Psoas muscle (tissue), 8 donors: ENCODE data around the gene AANAT. TPM values are rescaled to one million over a fixed set of nuclear protein-coding genes. Genes with fewer than 3 reads are reported as not detected.
A peak's percentile ranks its signal among the peaks of the same experiment; 100 is the strongest.

Experiments
- ATAC-seq, 4 donors: fragments of 200-7000 bp; cut with Tn5 transposase; one replicate each; pipeline ENCODE4 v1.9.1; 2020; ENCODE audit warnings: moderate library complexity in 3 of 4, mild to moderate bottlenecking in 2 of 4
- DNase-seq, 2 donors: peaks; one replicate each; pipeline ENCODE4 v3.0.0-alpha.2; 2020
- H3K27ac ChIP-seq: fragments of 200-600 bp; one replicate; pipeline ENCODE4 v1.8.0; 2022
- H3K27me3 ChIP-seq, 3 donors: fragments of 200-600 bp in 1 of 3; one replicate each; pipeline versions ENCODE4 v1.6.1 to v1.8.0; 2013 to 2022; ENCODE audit warnings: low read length in 2 of 3, mild to moderate bottlenecking in 2 of 3, moderate library complexity in 1 of 3; ENCODE audit not compliant: insufficient read depth in 3 of 3
- H3K36me3 ChIP-seq, 2 donors: fragments of 200-600 bp in 1 of 2; one replicate each; pipeline versions ENCODE4 v1.6.1 to v1.8.0; 2013 to 2022; ENCODE audit warnings: low read depth in 1 of 2, mild to moderate bottlenecking in 1 of 2, moderate library complexity in 1 of 2; ENCODE audit not compliant: insufficient read depth in 1 of 2
- H3K4me1 ChIP-seq: fragments of 200-600 bp; one replicate; pipeline ENCODE4 v1.8.0; 2022
- H3K4me3 ChIP-seq: fragments of 200-600 bp; one replicate; pipeline ENCODE4 v1.8.0; 2022; ENCODE audit warnings: mild to moderate bottlenecking
- H3K9me3 ChIP-seq: fragments of 200-600 bp; one replicate; pipeline ENCODE4 v1.8.0; 2022
- WGBS, 3 donors: extraction: QIAGEN DNeasy Blood & Tissue Kit; methylation state at CpG; one replicate each; pipeline versions ENCODE4 v1.1.6 to v1.1.7; 2013; 5-methylcytosine and 5-hydroxymethylcytosine counted together
- intact Hi-C, 2 donors: fragments of 100-400 bp; cut with DNase I; formaldehyde crosslinking; loops; one replicate each; pipeline versions ENCODE4 v1.11.0 to v1.14.2; 2022
- polyA plus RNA-seq, 3 donors: library from polyadenylated mRNA; stranded (reverse); fragments of 200-250 nt; gene quantifications; one replicate each; pipeline ENCODE4 v1.2.3, GENCODE V29; 2013
- total RNA-seq, 4 donors: library from RNA; stranded (reverse); fragmentation: NEBNext Ultra II Directional in 2 of 4; extraction: Animal tissue kit (Norgen Biotek cat#: 25700) in 2 of 4; gene quantifications; one replicate each; pipeline versions ENCODE4 v1.2.1 to v1.2.4, GENCODE V29; 2021 to 2023
- TF ChIP-seq, protein P1 (sequence below): fragments of 200-600 bp; IDR thresholded peaks from one replicate; pipeline ENCODE4 v1.8.0; 2022; ENCODE audit warnings: antibody characterized with exemption
- donor health status: healthy with polysubstance abuse.
- donor health status: DM: no; HTN: no; CAD: no; lungs with moderate emphysema.
- donor health status: Bipolar disorder and iron deficiency.
- donor health status: healthy.
- donor health status: DM: yes; HTN: yes; CAD: no.
- donor health status: DM: no; HTN: no; CAD: no.
- donor health status: DM: no; HTN: no; CAD: no.
- donor health status: DM: yes; HTN: yes; CAD: no.

Gene AANAT
- total and polyA plus RNA-seq, 7 donors = 0.09 to 0.13 TPM; not detected in 5

DNA sequence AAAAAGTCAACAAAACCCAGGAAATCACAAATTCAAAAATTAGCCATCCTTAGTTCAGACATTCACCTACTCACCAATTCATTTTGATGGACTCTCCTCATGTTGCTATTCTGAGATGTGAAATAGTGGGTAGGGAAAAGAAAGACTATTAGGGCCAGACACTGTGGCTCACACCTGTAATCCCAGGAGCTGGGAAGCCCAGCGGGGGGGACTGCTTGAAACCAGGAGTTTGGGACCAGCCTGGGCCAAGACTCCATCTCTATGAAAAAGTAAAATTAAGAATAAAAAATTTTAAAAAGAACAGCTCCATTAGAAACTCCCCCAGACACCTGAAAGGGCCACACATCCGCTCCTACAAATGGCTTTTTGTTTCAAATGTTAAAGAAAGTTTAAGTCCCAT, 35.9 kb upstream of the AANAT start:
- intact Hi-C loops = no loop called here
- no peaks in the 10 kb centered on the region for H3K36me3 ChIP-seq
- H3K27me3 ChIP-seq = no peaks in the 10 kb centered on the region
- TF ChIP-seq, protein P1, sequence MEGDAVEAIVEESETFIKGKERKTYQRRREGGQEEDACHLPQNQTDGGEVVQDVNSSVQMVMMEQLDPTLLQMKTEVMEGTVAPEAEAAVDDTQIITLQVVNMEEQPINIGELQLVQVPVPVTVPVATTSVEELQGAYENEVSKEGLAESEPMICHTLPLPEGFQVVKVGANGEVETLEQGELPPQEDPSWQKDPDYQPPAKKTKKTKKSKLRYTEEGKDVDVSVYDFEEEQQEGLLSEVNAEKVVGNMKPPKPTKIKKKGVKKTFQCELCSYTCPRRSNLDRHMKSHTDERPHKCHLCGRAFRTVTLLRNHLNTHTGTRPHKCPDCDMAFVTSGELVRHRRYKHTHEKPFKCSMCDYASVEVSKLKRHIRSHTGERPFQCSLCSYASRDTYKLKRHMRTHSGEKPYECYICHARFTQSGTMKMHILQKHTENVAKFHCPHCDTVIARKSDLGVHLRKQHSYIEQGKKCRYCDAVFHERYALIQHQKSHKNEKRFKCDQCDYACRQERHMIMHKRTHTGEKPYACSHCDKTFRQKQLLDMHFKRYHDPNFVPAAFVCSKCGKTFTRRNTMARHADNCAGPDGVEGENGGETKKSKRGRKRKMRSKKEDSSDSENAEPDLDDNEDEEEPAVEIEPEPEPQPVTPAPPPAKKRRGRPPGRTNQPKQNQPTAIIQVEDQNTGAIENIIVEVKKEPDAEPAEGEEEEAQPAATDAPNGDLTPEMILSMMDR = no peak
- H3K4me1 ChIP-seq = peaks cover 60% of the 10 kb centered on the region
- H3K9me3 ChIP-seq = no peaks in the 10 kb centered on the region
- ATAC-seq (no peak), DNase-seq (no peak)
- no peak overlapping the region for H3K4me3 ChIP-seq
- WGBS, 3 donors = 74 to 80% (median 75%) methylated on average over 2 of the region's 2 CpGs
- H3K27ac ChIP-seq = peak overlapping the region; percentile 74

DNA sequence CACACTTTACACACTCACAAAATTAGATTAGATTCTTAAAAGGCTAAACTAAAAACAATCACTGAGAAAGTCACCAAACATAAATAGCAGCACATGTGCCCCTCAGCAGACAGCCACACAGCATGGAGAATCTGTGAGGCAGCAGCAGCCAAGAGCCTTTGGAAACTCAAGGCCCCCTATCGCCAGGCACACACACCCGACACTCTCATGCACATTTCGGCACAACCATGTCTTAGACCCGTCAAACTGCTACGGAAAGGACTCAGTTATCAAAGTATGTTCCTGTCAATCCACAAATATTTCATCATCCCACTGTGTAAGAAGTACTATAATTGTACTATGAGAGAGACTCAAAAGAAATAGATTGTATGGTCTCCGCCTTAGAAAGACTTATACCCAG, 35.4 kb upstream of the AANAT start:
- ATAC-seq (peak; percentile 78 to 86 (median 84)), DNase-seq (no peak)
- peak overlapping the region; percentile 74 for H3K27ac ChIP-seq
- H3K4me1 ChIP-seq = peaks cover 55% of the 10 kb centered on the region
- no peaks in the 10 kb centered on the region for H3K27me3 ChIP-seq
- no peaks in the 10 kb centered on the region for H3K9me3 ChIP-seq
- 25 to 48% (median 37%) methylated on average over 6 of the region's 6 CpGs for WGBS, 3 donors
- TF ChIP-seq, protein P1 = no peak
- H3K36me3 ChIP-seq = no peaks in the 10 kb centered on the region
- intact Hi-C loops = no loop called here
- no peak overlapping the region for H3K4me3 ChIP-seq

DNA sequence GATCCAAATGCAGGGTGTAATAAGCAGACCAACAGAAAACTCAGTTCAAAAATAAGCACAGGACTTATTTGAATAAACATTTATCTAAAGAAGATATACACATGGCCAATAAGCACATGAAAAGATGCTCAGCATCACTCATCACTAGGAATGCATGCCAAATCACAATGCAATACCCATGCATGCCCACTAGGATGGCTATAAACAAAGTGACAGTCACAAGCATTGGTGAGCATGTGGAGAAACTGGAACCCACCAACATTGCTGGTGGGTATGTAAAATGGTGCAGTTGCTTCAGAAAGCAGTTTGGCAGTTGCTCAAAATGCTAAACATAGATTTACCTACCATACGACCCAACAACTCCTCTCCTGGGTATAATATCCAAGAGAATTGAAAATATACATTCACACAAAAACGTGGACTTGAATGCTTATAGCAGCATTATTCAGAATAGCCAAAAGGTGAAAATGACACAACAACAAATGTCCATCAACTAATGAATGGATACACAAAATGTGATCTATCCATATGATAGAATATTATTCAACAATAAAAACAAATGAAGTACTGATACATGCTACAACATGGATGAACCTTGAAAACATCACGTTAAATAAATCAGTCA, 34.6 kb upstream of the AANAT start:
- peak overlapping the region; percentile 74 for H3K27ac ChIP-seq
- H3K4me1 ChIP-seq = peaks cover 54% of the 10 kb centered on the region
- H3K4me3 ChIP-seq = no peak overlapping the region
- H3K9me3 ChIP-seq = no peaks in the 10 kb centered on the region
- DNase-seq (no peak), ATAC-seq (peak in 2 of 4 donors; percentile 37 to 41)
- no peaks in the 10 kb centered on the region for H3K36me3 ChIP-seq
- TF ChIP-seq, protein P1 = peak; percentile 45
- no peaks in the 10 kb centered on the region for H3K27me3 ChIP-seq
- intact Hi-C loops = no loop called here
- WGBS, 3 donors = 59 to 81% (median 70%) methylated on average over 3 of the region's 3 CpGs

DNA sequence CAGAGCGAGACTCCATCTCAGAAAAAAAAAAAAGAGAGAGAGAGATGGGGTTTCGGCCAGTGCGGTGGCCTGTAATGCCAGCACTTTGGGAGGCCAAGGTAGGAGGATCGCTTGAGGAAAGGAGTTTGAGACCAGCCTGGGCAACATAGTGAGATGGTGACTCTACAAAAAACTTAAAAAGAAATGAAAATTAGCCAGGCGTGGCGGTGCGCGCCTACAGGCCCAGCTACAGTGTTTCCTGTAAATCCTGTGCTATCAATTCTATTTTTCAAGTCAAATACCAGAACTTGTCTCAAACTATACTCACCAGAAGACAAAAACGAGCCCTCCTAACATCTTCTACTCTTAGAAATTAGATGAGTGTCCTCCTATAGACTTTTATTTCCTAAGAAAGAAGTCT, 33.7 kb upstream of the AANAT start:
- no peak for DNase-seq
- H3K27ac ChIP-seq = peak overlapping the region; percentile 74
- TF ChIP-seq, protein P1 = no peak
- 94 to 98% (median 95%) methylated on average over 9 of the region's 9 CpGs for WGBS, 3 donors
- H3K4me1 ChIP-seq = peaks cover 52% of the 10 kb centered on the region
- H3K36me3 ChIP-seq = no peaks in the 10 kb centered on the region
- no peak overlapping the region for H3K4me3 ChIP-seq
- intact Hi-C loops = no loop called here
- no peaks in the 10 kb centered on the region for H3K9me3 ChIP-seq
- ATAC-seq = no peak
- no peaks in the 10 kb centered on the region for H3K27me3 ChIP-seq

DNA sequence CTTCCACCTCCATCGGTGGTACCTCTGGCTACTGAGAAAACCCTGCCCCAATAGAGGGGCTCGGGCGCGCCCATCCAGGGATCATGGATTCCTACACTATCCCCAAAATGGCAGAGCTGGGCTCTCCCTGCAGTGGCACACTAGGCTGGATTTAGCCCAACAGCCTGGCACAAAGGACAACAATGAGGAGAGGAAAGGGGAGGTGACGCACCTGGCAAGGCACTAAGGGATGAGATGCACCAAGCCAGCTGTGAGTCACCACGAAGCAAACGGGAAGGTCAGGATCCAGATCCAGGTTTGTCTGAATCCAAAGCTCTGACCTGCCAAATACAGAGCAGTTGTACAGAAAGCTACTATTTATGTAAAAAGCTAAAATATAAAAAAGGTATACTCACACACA, 32.5 kb upstream of the AANAT start:
- TF ChIP-seq, protein P1 = no peak
- intact Hi-C loops = no loop called here
- WGBS, 3 donors = 68 to 80% (median 74%) methylated on average over 7 of the region's 7 CpGs
- H3K27me3 ChIP-seq = no peaks in the 10 kb centered on the region
- peaks cover 52% of the 10 kb centered on the region for H3K4me1 ChIP-seq
- DNase-seq (peak; percentile 59 to 76), ATAC-seq (peak; percentile 46 to 81 (median 66))
- no peaks in the 10 kb centered on the region for H3K9me3 ChIP-seq
- no peak overlapping the region for H3K27ac ChIP-seq
- no peak overlapping the region for H3K4me3 ChIP-seq
- no peaks in the 10 kb centered on the region for H3K36me3 ChIP-seq
